Cardiac muscle cell (in vitro differentiated cells and primary cell): Measurements from ENCODE around the gene RPS3. TPM values are rescaled to one million over a fixed set of nuclear protein-coding genes. Genes with fewer than 3 reads are reported as not detected.
"Not testable (repeated sequence)": the region's sequence is repeated elsewhere in the genome, so short reads cannot be mapped to it uniquely, and the experiment has no call there.

Experiments
- DNase-seq, 2 donors: peaks; one replicate each; pipeline versions ENCODE4 v3.0.0 to v3.0.0-alpha.2; 2010 to 2017; ENCODE audit warnings: low read depth in 1 of 2, low spot score in 1 of 2
- H3K27ac ChIP-seq: fragments of 200-600 bp; sonication (generic); 2 replicates; pipeline ENCODE4 v1.5.1; 2016
- H3K27me3 ChIP-seq: fragments of 200-600 bp; sonication (generic); 2 replicates; pipeline ENCODE4 v1.6.0; 2016; ENCODE audit warnings: control low read depth
- H3K36me3 ChIP-seq: fragments of 200-600 bp; sonication (generic); 2 replicates; pipeline ENCODE4 v1.5.1; 2016; ENCODE audit warnings: control low read depth
- H3K4me1 ChIP-seq: fragments of 200-600 bp; sonication (generic); 2 replicates; pipeline ENCODE4 v1.8.1; 2017; ENCODE audit warnings: low read depth, mild to moderate bottlenecking, mixed run types
- H3K4me3 ChIP-seq: fragments of 200-600 bp; sonication (generic); 2 replicates; pipeline ENCODE4 v1.5.1; 2016; ENCODE audit warnings: mild to moderate bottlenecking
- H3K9me3 ChIP-seq: fragments of 200-600 bp; sonication (generic); 2 replicates; pipeline ENCODE4 v1.5.1; 2017; ENCODE audit warnings: low read depth, mild to moderate bottlenecking, control low read depth
- CTCF ChIP-seq: IDR thresholded peaks from 2 replicates; pipeline ENCODE4 v1.5.1; 2012; ENCODE audit warnings: low read depth, mild to moderate bottlenecking, low read length
- polyA plus RNA-seq: library from polyadenylated mRNA; unstranded; fragments of >200 nt; fragmentation: Nextera tagmentation; extraction: Ambion mirVana; gene quantifications from 2 replicates; pipeline ENCODE4 v1.2.1, GENCODE V29; 2016
- total RNA-seq: library from RNA; depleted of rRNA; stranded (reverse); fragments of >200 nt; gene quantifications from 2 replicates; pipeline ENCODE4 v1.2.3, GENCODE V29; 2016

RPS3 gene
- total and polyA plus RNA-seq, 2 experiments from 2014 or later, result 951 to 974 TPM

- Histone ChIP-seq H3K9me3 (no peaks in the 10 kb centered on the region), H3K4me3 (no peak overlapping the region), H3K4me1 (no peaks in the 10 kb centered on the region), H3K27ac (no peak overlapping the region), H3K27me3 (peaks cover 2% of the 10 kb centered on the region), H3K36me3 (no peaks in the 10 kb centered on the region)
- peak; percentile 11 for TF ChIP-seq CTCF
- DNase-seq, result no peak
Observed at GRCh38 chr11:75376175-75376574, 23.1 kb upstream of the RPS3 start.

GRCh38 chr11:75378776-75379175 is 20.5 kb upstream of the RPS3 start:
- H3K4me3 ChIP-seq, DNase-seq, H3K9me3 ChIP-seq, H3K36me3 ChIP-seq, H3K4me1 ChIP-seq, H3K27ac ChIP-seq, H3K27me3 ChIP-seq: not testable (repeated sequence)

- TF ChIP-seq CTCF, result no peak
- no peak for DNase-seq
- H3K27ac ChIP-seq, result peak overlapping the region; percentile 54
- no peaks in the 10 kb centered on the region for H3K9me3 ChIP-seq
- no peaks in the 10 kb centered on the region for H3K36me3 ChIP-seq
- H3K4me1 ChIP-seq, result no peaks in the 10 kb centered on the region
- peaks cover 2% of the 10 kb centered on the region for H3K27me3 ChIP-seq
- H3K4me3 ChIP-seq, result no peak overlapping the region
Observed at GRCh38 chr11:75380245-75380644, 19.1 kb upstream of the RPS3 start.

GRCh38 chr11:75380716-75381420 is 18.4 kb upstream of the RPS3 start:
- Histone ChIP-seq H3K27ac (peak overlapping the region; percentile 54), H3K4me3 (no peak overlapping the region), H3K27me3 (peaks cover 2% of the 10 kb centered on the region), H3K36me3 (no peaks in the 10 kb centered on the region), H3K4me1 (no peaks in the 10 kb centered on the region), H3K9me3 (no peaks in the 10 kb centered on the region)
- TF ChIP-seq CTCF, result no peak
- DNase-seq, result peak in 1 of 2 donors; percentile 77

- Histone ChIP-seq H3K36me3 (no peaks in the 10 kb centered on the region), H3K27me3 (no peaks in the 10 kb centered on the region), H3K4me1 (no peaks in the 10 kb centered on the region), H3K4me3 (no peak overlapping the region), H3K9me3 (no peaks in the 10 kb centered on the region), H3K27ac (no peak overlapping the region)
- no peak for DNase-seq
- no peak for TF ChIP-seq CTCF
Observed at GRCh38 chr11:75383246-75383645, 16.1 kb upstream of the RPS3 start.

- peak; percentile 99 for TF ChIP-seq CTCF
- Histone ChIP-seq H3K4me1 (peaks cover 3% of the 10 kb centered on the region), H3K4me3 (no peak overlapping the region), H3K36me3 (no peaks in the 10 kb centered on the region), H3K27ac (no peak overlapping the region), H3K27me3 (no peaks in the 10 kb centered on the region), H3K9me3 (no peaks in the 10 kb centered on the region)
- peak; percentile 72 to 84 for DNase-seq
Observed at GRCh38 chr11:75384438-75385080, 14.8 kb upstream of the RPS3 start.
